COLO668 (cell line): ENCODE measurements around the gene MFSD1.

Source experiments
- DNase-seq: peaks from one replicate; lab custom pipeline; 2025; ENCODE audit not compliant: unreplicated experiment; lab: John Stamatoyannopoulos, UW

Gene MFSD1

DNA sequence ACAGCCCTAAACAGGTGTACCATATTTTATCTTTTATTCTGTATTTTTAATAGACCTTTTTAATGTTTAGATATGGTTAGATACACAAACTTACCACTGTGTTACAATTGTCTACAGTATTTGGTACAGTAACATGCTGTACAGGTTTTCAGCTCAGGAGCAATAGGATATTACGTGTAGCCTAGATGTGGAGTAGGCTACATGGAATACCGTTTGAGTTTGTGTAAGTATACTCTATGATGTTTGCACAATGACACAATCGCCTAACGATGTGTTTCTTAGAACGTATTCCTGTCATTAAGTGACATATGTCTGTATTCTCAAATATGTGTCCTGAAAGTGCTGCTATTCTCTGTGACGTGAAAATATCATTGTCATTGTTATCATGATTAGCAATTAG is 62.6 kb downstream of the MFSD1 start:
- DNase-seq, result no peak

DNA sequence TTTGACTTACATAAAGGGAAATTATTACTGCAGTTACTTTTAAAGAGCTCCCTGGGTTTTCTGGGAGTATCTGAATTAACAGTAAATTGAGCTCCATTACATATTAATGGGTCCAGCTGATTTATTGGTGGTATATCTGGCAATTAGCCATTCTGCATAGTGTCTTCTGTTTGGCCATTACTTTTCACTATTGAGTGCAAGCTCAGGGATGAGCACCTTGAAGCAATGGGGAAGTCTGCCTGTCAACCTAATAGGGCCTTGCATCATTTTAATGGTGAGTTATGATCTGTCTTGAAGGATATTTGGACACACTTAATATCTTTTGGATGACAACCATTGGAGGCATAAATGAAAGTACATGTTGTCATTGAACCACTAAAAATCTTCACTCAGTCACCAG is 73.8 kb downstream of the MFSD1 start:
- DNase-seq, result no peak
